ENCODE results near the gene DTX3.

DNA sequence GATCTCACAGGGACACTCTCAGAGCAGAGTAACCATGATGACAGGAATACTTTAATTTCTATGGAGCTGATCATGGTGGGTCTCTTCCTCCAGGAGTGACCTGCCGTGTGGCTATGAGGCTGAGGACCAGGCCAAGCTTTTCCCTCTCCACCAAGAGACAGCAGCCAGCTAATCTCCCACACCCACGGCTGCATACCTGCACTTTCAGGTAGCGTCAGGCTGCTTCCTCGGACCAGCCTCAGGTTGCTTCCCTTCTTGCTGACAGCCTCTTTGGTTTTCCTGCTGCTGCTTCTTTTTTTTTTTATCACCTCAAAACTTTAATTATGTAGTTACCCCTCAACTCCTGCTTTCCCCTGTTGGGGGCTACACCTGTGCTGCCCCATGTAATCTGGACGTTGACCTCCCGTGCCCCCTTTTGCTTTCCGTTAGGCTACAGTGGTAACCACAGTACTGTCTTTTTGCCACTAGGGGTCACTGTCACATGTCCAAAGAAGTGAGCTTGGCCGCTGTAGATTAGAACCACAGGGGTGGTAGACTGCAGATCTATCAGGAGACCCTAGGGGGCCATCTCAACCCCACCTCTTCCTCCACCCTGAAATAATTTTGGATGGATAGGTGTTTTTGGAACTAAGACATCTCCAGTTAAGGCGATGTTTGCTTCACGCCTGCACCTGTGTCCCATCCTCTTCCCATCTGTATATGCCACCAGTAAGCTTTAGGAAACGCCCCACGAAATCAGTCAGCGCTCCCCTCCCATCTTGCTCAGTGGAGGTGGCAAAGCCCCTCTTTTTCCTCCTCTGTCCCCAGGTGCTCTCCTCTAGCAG lies 21.4 kb upstream of the DTX3 start:
- TF ChIP-seq, protein P1, sequence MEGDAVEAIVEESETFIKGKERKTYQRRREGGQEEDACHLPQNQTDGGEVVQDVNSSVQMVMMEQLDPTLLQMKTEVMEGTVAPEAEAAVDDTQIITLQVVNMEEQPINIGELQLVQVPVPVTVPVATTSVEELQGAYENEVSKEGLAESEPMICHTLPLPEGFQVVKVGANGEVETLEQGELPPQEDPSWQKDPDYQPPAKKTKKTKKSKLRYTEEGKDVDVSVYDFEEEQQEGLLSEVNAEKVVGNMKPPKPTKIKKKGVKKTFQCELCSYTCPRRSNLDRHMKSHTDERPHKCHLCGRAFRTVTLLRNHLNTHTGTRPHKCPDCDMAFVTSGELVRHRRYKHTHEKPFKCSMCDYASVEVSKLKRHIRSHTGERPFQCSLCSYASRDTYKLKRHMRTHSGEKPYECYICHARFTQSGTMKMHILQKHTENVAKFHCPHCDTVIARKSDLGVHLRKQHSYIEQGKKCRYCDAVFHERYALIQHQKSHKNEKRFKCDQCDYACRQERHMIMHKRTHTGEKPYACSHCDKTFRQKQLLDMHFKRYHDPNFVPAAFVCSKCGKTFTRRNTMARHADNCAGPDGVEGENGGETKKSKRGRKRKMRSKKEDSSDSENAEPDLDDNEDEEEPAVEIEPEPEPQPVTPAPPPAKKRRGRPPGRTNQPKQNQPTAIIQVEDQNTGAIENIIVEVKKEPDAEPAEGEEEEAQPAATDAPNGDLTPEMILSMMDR (IDR thresholded peaks at IDR 0.05), result peak; percentile 98
- no peak for TF ChIP-seq ZFX (IDR thresholded peaks at IDR 0.05; ENCODE audit: borderline replicate concordance)
